ENCODE results near the gene ARHGAP12. TPM values are rescaled to one million over a fixed set of nuclear protein-coding genes. Genes with fewer than 3 reads are reported as not detected.
A peak's percentile ranks its signal among the peaks of the same experiment; 100 is the strongest.

The ARHGAP12 gene
- total and polyA plus RNA-seq, 4 donors: 8.6 to 66.0 (median 27.0) TPM

- DNase-seq (peak in 2 of 3 donors; percentile 42 to 66), ATAC-seq (ENCODE audit: insufficient read depth, low FRiP score) (no peak)
- no peak for TF ChIP-seq CTCF (IDR thresholded peaks at IDR 0.05; ENCODE audit: control extremely low read depth, extremely low read depth)
- WGBS, 2 donors: 70 to 86% methylated on average over 4 of the region's 4 CpGs
- Histone ChIP-seq H3K9me3 (ENCODE audit: control insufficient read depth in 4 of 4, insufficient read depth in 3 of 4, low read length in 3 of 4) (no peaks in the 10 kb centered on the region), H3K27ac (ENCODE audit: low read depth in 1 of 2, low read length in 1 of 2) (no peak overlapping the region), H3K9ac (ENCODE audit: insufficient read depth in 1 of 2, low read length in 2 of 2) (no peak overlapping the region), H3K27me3 (ENCODE audit: control insufficient read depth in 3 of 3, insufficient read depth in 3 of 3, low read length in 2 of 3) (no peaks in the 10 kb centered on the region), H3K4me3 (no peak overlapping the region), H3K36me3 (ENCODE audit: control insufficient read depth in 4 of 4, insufficient read depth in 4 of 4, low read length in 4 of 4) (no peaks in the 10 kb centered on the region), H3K4me1 (ENCODE audit: control insufficient read depth in 5 of 5, insufficient read depth in 5 of 5, low read length in 5 of 5) (peaks cover 0 to 10% (median 3%) of the 10 kb centered on the region in 5 donors)
Measured at GRCh38 chr10:31942892-31943291, 14.3 kb upstream of the ARHGAP12 start.

GRCh38 chr10:31942435-31942834 lies 13.8 kb upstream of the ARHGAP12 start:
- peaks cover 0 to 6% (median 3%) of the 10 kb centered on the region in 5 donors for H3K4me1 ChIP-seq (ENCODE audit: control insufficient read depth in 5 of 5, insufficient read depth in 5 of 5, low read length in 5 of 5)

GRCh38 chr10:31940839-31941653 lies 12.4 kb upstream of the ARHGAP12 start:
- DNase-seq (no peak), ATAC-seq (ENCODE audit: insufficient read depth, low FRiP score) (peak; percentile 85)
- Histone ChIP-seq H3K36me3 (ENCODE audit: control insufficient read depth in 4 of 4, insufficient read depth in 4 of 4, low read length in 4 of 4) (no peaks in the 10 kb centered on the region), H3K9me3 (ENCODE audit: control insufficient read depth in 4 of 4, insufficient read depth in 3 of 4, low read length in 3 of 4) (no peaks in the 10 kb centered on the region), H3K27me3 (ENCODE audit: control insufficient read depth in 3 of 3, insufficient read depth in 3 of 3, low read length in 2 of 3) (no peaks in the 10 kb centered on the region), H3K27ac (ENCODE audit: low read depth in 1 of 2, low read length in 1 of 2) (no peak overlapping the region), H3K4me3 (no peak overlapping the region), H3K9ac (ENCODE audit: insufficient read depth in 1 of 2, low read length in 2 of 2) (no peak overlapping the region), H3K4me1 (ENCODE audit: control insufficient read depth in 5 of 5, insufficient read depth in 5 of 5, low read length in 5 of 5) (peaks cover 0 to 1% (median 0%) of the 10 kb centered on the region in 5 donors)
- WGBS, 2 donors: 68 to 86% methylated on average over 7 of the region's 7 CpGs
- no peak for TF ChIP-seq CTCF (IDR thresholded peaks at IDR 0.05; ENCODE audit: control extremely low read depth, extremely low read depth)

More at GRCh38 chr10:31942435-31942834, 13.8 kb upstream of the ARHGAP12 start:
- H3K9ac ChIP-seq (ENCODE audit: insufficient read depth in 1 of 2, low read length in 2 of 2): no peak overlapping the region
- DNase-seq (no peak), ATAC-seq (ENCODE audit: insufficient read depth, low FRiP score) (no peak)
- WGBS, 2 donors: 83 to 90% methylated on average over 1 of the region's 1 CpG
- TF ChIP-seq CTCF (IDR thresholded peaks at IDR 0.05; ENCODE audit: control extremely low read depth, extremely low read depth): no peak
- no peak overlapping the region for H3K4me3 ChIP-seq
- no peaks in the 10 kb centered on the region for H3K36me3 ChIP-seq (ENCODE audit: control insufficient read depth in 4 of 4, insufficient read depth in 4 of 4, low read length in 4 of 4)
- no peaks in the 10 kb centered on the region for H3K9me3 ChIP-seq (ENCODE audit: control insufficient read depth in 4 of 4, insufficient read depth in 3 of 4, low read length in 3 of 4)
- no peak overlapping the region for H3K27ac ChIP-seq (ENCODE audit: low read depth in 1 of 2, low read length in 1 of 2)
- H3K27me3 ChIP-seq (ENCODE audit: control insufficient read depth in 3 of 3, insufficient read depth in 3 of 3, low read length in 2 of 3): no peaks in the 10 kb centered on the region
